Suprapubic skin (tissue), 4 donors: ENCODE measurements around the gene ARHGEF11. TPM values are rescaled to one million over a fixed set of nuclear protein-coding genes. Genes with fewer than 3 reads are reported as not detected.

ENCODE experiments used
- DNase-seq, 2 donors: peaks; one replicate each; pipeline ENCODE4 v3.0.0-alpha.2; 2019; ENCODE audit warnings: low spot score in 2 of 2
- H3K27ac ChIP-seq: fragments of 200-600 bp; sonication (generic); one replicate; pipeline ENCODE4 v1.5.1; 2019
- H3K27me3 ChIP-seq: fragments of 200-600 bp; sonication (generic); one replicate; pipeline ENCODE4 v1.5.1; 2019
- H3K36me3 ChIP-seq: fragments of 200-600 bp; sonication (generic); one replicate; pipeline ENCODE4 v1.5.1; 2019
- H3K4me1 ChIP-seq: fragments of 200-600 bp; sonication (generic); one replicate; pipeline ENCODE4 v1.5.1; 2019
- H3K4me3 ChIP-seq: fragments of 200-600 bp; sonication (generic); one replicate; pipeline ENCODE4 v1.5.1; 2019; ENCODE audit warnings: mild to moderate bottlenecking
- H3K9me3 ChIP-seq: fragments of 200-600 bp; sonication (generic); one replicate; pipeline ENCODE4 v1.5.1; 2019
- EP300 ChIP-seq: sonication (generic); formaldehyde crosslinking; IDR thresholded peaks from one replicate; pipeline ENCODE4 v1.6.1; 2017; ENCODE audit warnings: antibody characterized with exemption
- POLR2A ChIP-seq, 2 donors: fragments of 450-650 bp; IDR thresholded peaks; one replicate each; pipeline ENCODE4 v1.6.1; 2017; ENCODE audit warnings: antibody characterized with exemption in 2 of 2, mild to moderate bottlenecking in 2 of 2, moderate library complexity in 2 of 2
- POLR2AphosphoS5 ChIP-seq, 3 donors: sonication (generic); formaldehyde crosslinking; IDR thresholded peaks; one replicate each; pipeline ENCODE4 v1.6.1; 2017; ENCODE audit warnings: antibody characterized with exemption in 3 of 3
- WGBS: methylation state at CpG from one replicate; pipeline ENCODE4 v1.1.5; 2018; 5-methylcytosine and 5-hydroxymethylcytosine counted together
- total RNA-seq, 4 donors: library from RNA; depleted of rRNA; stranded (reverse); fragments of >200 nt; gene quantifications; one replicate each; pipeline ENCODE4 v1.1.0, GENCODE V29; 2016
- TF ChIP-seq, protein P1 (sequence below), 2 donors: fragments of 200-600 bp in 1 of 2; fragments of 450-650 bp in 1 of 2; sonication (generic) in 1 of 2; IDR thresholded peaks; one replicate each; pipeline ENCODE4 v1.5.1; 2016 to 2019; ENCODE audit warnings: antibody characterized with exemption in 2 of 2, mild to moderate bottlenecking in 1 of 2, moderate library complexity in 1 of 2

ARHGEF11 gene
- total RNA-seq, 4 donors from 2014 or later = 30.7 to 46.1 (median 40.3) TPM

DNA sequence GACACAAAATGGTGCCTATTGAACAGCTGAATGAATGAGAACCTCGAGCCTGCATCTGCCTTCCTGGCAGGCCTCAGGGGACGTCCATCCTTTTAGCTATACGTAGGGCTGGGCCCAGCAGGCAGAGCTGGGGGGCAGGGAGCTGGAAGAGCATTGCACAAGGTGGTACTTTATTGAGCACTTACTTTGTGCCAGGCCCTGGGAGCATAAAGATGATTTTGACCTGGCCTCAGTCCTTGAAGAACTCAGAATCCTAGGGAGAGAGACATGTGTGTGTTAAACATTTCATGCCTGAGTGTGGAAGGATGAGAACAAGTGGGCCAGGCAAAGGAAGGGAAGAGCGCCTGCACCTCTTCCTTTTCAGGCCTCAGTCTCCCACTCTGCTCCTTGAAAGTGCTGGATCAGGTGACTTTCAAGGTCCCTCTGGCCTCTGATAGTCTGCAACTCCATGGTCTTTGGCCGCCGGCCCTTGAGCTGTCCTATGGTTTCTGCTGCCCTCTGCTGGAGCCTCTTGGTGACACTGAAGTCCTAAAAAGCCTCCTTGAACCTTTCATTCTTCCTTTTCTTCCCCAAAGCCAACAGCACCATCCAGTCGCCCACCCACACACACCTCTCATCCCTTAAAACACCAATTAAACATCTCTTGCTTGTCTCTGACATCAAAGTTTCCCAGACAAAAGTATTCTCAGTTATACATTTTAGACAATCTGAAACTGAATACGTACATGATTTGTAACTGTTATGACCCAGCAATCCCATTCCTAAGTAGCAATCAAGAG lies 155.6 kb downstream of the ARHGEF11 start:
- peak; percentile 82 to 90 for DNase-seq
- Histone ChIP-seq H3K27ac (no peak overlapping the region), H3K4me3 (no peak overlapping the region), H3K36me3 (no peaks in the 10 kb centered on the region), H3K4me1 (peaks cover 17% of the 10 kb centered on the region), H3K9me3 (no peaks in the 10 kb centered on the region), H3K27me3 (peaks cover 40% of the 10 kb centered on the region)
- WGBS = 41% methylated on average over 8 of the region's 8 CpGs
- TF ChIP-seq, protein P1, sequence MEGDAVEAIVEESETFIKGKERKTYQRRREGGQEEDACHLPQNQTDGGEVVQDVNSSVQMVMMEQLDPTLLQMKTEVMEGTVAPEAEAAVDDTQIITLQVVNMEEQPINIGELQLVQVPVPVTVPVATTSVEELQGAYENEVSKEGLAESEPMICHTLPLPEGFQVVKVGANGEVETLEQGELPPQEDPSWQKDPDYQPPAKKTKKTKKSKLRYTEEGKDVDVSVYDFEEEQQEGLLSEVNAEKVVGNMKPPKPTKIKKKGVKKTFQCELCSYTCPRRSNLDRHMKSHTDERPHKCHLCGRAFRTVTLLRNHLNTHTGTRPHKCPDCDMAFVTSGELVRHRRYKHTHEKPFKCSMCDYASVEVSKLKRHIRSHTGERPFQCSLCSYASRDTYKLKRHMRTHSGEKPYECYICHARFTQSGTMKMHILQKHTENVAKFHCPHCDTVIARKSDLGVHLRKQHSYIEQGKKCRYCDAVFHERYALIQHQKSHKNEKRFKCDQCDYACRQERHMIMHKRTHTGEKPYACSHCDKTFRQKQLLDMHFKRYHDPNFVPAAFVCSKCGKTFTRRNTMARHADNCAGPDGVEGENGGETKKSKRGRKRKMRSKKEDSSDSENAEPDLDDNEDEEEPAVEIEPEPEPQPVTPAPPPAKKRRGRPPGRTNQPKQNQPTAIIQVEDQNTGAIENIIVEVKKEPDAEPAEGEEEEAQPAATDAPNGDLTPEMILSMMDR (IDR thresholded peaks at IDR 0.05) = peak; percentile 52 to 69
- TF ChIP-seq POLR2AphosphoS5 (IDR thresholded peaks at IDR 0.05) = no peak
- no peak for TF ChIP-seq EP300
- TF ChIP-seq POLR2A (IDR thresholded peaks at IDR 0.05) = no peak

DNA sequence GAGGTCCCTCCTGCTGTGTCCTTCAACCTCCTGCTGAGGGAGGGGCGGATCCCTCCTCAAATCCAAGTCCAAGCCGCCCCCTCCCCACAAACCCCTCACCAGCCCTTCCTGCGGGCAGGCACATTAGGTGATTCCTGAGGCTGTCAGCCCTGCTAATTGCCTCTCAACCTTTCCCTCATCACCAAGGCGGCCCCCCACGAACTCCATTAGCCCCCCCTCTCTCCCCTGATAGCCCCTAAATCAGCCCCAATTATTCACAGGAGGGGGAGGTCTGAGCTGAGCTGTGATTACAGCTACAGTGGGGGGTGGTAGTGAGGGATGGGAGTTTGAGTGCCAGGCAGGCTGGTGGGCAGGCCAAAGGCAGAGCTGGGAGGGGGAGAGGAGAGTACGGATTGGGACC lies 157.8 kb downstream of the ARHGEF11 start:
- Histone ChIP-seq H3K27ac (no peak overlapping the region), H3K4me3 (no peak overlapping the region), H3K4me1 (peaks cover 8% of the 10 kb centered on the region), H3K9me3 (no peaks in the 10 kb centered on the region), H3K27me3 (peaks cover 40% of the 10 kb centered on the region), H3K36me3 (no peaks in the 10 kb centered on the region)
- WGBS = 45% methylated on average over 6 of the region's 6 CpGs
- TF ChIP-seq, protein P1 (IDR thresholded peaks at IDR 0.05) = no peak
- no peak for TF ChIP-seq POLR2A (IDR thresholded peaks at IDR 0.05)
- TF ChIP-seq EP300 = no peak
- TF ChIP-seq POLR2AphosphoS5 (IDR thresholded peaks at IDR 0.05) = no peak
- DNase-seq = no peak

DNA sequence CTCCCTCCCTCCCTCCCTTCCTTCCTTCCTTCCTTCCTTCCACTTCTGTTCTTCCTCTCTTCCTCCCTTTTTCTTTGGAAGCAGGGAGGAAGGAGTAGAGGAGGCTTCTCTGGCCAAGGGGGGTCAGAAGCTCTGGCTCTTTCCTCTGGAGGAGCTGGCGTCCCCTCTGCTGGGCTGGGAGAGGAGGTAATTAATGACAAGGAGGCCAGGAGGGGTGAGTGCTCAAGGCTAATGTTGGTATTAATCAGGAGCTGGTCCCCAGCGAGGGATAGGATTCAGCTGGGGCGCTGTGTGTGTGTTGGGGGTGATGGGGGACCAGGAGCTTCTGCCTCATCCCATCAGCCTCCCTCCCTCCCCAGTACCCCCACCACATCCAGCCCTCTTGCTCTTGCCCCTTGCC lies 158.2 kb downstream of the ARHGEF11 start:
- Histone ChIP-seq H3K27ac (no peak overlapping the region), H3K36me3 (no peaks in the 10 kb centered on the region), H3K4me1 (peaks cover 4% of the 10 kb centered on the region), H3K4me3 (no peak overlapping the region), H3K27me3 (peaks cover 45% of the 10 kb centered on the region), H3K9me3 (no peaks in the 10 kb centered on the region)
- TF ChIP-seq EP300 (no peak), POLR2A (IDR thresholded peaks at IDR 0.05) (no peak), POLR2AphosphoS5 (IDR thresholded peaks at IDR 0.05) (no peak)
- TF ChIP-seq, protein P1 (IDR thresholded peaks at IDR 0.05) = no peak
- WGBS = 44% methylated on average over 3 of the region's 3 CpGs
- no peak for DNase-seq

DNA sequence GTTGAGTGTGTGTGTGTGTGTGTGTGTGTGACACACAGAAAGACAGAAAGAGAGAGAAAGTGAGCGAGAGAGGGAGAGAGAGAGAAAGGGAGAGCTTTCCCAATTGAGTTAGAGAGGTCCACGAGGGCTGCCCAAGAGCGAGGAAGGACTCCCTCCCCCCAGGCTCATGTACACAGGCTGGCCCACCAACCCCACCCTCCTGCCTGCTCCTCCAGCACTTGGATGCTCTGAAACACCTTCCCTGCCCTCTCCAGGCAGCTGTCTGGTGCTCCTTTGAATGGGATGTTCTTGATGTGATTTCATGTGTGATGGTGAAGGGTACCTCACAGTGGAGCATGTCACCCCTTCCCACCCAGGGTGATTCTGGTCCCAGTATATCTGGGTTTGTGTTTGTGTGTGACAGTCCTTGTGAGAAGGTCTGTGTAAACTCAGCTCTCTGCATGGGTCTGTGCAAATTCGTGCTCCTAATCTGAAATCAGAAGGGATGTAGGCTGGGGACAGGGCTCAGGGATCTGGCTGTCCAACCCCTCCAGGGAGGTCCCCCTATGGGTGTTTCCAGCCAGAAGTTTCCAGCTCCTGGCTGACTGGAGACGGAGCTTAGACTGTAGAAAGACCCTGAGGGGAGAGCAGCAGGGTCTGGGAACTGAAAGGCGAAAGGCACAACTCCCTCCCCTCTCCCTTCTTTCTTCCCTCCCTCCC lies 158.8 kb downstream of the ARHGEF11 start:
- DNase-seq = no peak
- no peak overlapping the region for H3K4me3 ChIP-seq
- H3K4me1 ChIP-seq = no peaks in the 10 kb centered on the region
- TF ChIP-seq POLR2AphosphoS5 (IDR thresholded peaks at IDR 0.05) = no peak
- TF ChIP-seq, protein P1 (IDR thresholded peaks at IDR 0.05) = no peak
- TF ChIP-seq POLR2A (IDR thresholded peaks at IDR 0.05) = no peak
- TF ChIP-seq EP300 = no peak
- H3K36me3 ChIP-seq = no peaks in the 10 kb centered on the region
- peaks cover 47% of the 10 kb centered on the region for H3K27me3 ChIP-seq
- no peak overlapping the region for H3K27ac ChIP-seq
- no peaks in the 10 kb centered on the region for H3K9me3 ChIP-seq
- WGBS = 39% methylated on average over 6 of the region's 6 CpGs

DNA sequence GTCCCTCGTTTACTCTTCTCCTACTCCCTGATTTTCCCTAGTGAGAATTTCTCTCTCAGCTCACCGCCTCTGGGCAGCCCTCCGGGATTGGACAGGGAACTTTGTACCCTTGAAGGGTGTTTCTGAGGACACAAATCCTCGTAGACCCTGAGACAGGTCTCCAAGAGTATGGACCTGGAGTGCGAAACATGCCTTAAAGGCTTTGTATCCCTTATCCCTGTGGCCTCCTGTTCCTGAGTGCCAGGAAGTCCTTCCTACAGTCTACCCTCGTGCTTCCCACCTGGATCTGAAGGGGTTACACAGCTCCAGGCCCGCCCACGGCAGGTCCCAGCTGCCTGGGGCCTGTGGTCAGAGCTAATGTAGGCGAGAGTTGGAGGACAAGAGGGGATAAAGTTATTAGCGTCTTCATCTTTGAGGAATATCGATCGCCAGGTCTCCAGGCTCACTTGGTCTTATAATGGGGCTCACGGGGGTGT lies 159.6 kb downstream of the ARHGEF11 start:
- H3K4me3 ChIP-seq = no peak overlapping the region
- no peaks in the 10 kb centered on the region for H3K4me1 ChIP-seq
- no peaks in the 10 kb centered on the region for H3K36me3 ChIP-seq
- H3K27me3 ChIP-seq = peaks cover 54% of the 10 kb centered on the region
- no peak overlapping the region for H3K27ac ChIP-seq
- no peak for DNase-seq
- 76% methylated on average over 13 of the region's 13 CpGs for WGBS
- TF ChIP-seq POLR2AphosphoS5 (IDR thresholded peaks at IDR 0.05) (no peak), POLR2A (IDR thresholded peaks at IDR 0.05) (no peak), EP300 (no peak)
- TF ChIP-seq, protein P1 (IDR thresholded peaks at IDR 0.05) = no peak
- no peaks in the 10 kb centered on the region for H3K9me3 ChIP-seq
